ENCODE measurements around the gene APOBEC3F.
"Not testable (repeated sequence)": the region's sequence is repeated elsewhere in the genome, so short reads cannot be mapped to it uniquely, and the experiment has no call there.

Gene APOBEC3F

DNA sequence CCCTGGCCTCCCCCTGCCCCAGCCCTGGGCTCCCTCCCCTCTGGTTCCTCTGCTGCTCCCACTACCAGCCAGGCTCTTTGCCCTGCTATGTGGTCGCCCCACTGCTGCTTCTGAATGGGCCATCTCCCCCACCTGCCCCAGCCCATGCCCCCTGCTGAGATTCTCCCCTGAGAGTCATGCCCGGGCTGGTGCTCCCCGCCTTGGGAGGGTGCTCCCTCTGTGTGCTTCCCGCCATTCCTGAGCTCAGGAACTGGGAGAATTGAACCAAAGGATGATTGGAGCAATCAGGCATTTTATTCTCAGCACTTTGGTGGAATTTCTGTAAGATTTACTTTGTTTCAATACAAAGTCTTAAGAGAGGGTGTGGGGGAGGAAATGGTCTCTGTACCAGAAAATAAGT is 12.9 kb upstream of the APOBEC3F start:
- DNase-seq (ENCODE audit: low read depth): no peak

DNA sequence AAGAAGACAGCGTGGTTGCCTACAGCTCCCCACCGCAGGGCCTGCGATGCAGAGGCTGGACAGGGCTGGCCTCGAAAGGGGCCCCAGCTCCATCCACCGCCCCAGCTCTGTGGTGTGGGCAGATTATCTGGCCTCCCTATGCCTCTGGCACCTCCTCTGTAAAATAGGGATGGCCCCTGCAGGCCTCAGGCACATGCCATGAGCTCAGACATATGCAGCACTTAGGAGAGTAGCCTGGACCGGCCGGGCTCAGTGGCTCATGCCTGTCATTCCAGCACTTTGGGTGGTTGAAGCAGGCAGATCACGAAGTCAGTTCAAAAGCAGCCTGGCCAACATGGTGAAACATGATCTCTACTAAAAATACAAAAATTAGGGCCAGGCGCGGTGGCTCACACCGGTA is 12.4 kb upstream of the APOBEC3F start:
- no peak for DNase-seq (ENCODE audit: low read depth)

DNA sequence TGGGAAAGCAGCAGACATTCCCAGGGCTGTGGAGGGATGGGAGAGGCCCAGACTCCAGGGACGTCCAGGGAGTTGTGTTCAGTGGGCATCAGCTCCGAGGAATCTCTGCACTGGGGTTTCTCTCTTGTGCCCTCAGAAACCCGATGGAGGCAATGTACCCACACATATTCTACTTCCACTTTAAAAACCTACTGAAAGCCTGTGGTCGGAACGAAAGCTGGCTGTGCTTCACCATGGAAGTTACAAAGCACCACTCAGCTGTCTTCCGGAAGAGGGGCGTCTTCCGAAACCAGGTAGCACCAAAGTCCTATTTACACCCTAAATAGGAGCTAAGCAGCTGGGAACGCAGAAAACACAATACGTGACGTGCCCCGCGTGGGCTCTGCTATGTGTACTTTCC is 11.4 kb upstream of the APOBEC3F start:
- no peak for DNase-seq (ENCODE audit: low read depth)

DNA sequence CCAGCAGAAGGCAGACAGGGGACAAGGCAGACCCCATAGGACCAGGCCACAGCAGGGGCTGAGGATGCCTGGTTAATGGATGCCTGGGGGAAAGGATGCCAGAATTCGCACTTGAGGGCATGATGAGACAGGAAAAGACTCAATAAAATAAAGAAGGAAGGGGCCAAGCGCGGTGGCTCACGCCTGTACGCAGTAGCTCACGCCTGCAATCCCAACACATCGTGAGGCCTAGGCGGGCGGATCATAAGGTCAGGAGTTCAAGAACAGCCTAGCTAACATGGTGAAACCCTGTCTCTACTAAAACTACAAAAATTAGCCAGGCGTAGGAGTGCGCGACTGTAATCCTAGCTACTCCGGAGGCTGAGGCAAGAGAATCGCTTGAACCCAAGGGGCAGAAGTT is 10.0 kb upstream of the APOBEC3F start:
- DNase-seq (ENCODE audit: low read depth): no peak

DNA sequence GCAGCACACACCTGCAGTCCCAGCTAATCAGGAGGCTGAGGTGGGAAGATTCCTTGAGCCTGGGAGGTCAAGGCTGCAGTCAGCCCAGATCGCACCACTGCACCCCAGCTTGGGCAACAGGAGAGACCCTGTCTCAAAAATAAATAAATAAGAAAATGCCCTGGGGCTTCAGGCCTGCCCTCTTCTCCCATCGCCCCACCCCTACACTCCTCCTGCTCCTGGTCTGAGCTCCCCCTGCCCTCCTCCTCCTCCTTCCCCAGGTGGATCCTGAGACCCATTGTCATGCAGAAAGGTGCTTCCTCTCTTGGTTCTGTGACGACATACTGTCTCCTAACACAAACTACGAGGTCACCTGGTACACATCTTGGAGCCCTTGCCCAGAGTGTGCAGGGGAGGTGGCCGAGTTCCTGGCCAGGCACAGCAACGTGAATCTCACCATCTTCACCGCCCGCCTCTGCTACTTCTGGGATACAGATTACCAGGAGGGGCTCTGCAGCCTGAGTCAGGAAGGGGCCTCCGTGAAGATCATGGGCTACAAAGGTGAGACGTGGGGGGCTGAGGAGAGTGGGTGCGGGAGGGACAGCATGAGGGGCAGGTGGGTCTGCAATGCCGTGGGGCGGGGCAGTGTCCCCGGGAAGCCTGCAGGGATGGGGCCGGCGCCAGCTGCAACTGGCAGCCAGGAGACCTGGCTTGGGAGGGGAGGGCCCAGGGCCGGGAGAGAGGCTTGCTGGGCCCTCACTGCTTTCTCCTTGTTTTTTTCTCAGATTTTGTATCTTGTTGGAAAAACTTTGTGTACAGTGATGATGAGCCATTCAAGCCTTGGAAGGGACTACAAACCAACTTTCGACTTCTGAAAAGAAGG is 9.0 kb upstream of the APOBEC3F start:
- not testable (repeated sequence) for DNase-seq (ENCODE audit: low read depth)

DNA sequence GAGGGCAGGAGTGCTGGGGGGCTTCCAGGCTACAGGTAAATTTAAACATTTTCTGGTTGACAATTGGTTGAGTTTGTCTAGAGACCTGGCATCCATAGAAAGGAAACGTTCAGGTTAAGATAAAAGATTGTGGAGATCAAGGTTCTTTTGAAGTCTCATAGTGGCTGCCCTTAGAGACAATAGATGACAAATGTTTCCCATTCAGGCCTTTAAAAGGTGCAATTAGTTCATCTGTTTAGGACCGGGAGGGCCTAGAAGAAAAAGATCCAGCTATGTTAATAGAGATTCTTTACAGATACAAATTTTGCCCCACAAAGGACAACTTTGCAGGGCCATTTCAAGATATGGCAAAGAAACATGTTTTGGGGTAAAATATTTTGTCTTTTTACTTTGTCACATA is 3.6 kb upstream of the APOBEC3F start:
- not testable (repeated sequence) for DNase-seq (ENCODE audit: low read depth)

DNA sequence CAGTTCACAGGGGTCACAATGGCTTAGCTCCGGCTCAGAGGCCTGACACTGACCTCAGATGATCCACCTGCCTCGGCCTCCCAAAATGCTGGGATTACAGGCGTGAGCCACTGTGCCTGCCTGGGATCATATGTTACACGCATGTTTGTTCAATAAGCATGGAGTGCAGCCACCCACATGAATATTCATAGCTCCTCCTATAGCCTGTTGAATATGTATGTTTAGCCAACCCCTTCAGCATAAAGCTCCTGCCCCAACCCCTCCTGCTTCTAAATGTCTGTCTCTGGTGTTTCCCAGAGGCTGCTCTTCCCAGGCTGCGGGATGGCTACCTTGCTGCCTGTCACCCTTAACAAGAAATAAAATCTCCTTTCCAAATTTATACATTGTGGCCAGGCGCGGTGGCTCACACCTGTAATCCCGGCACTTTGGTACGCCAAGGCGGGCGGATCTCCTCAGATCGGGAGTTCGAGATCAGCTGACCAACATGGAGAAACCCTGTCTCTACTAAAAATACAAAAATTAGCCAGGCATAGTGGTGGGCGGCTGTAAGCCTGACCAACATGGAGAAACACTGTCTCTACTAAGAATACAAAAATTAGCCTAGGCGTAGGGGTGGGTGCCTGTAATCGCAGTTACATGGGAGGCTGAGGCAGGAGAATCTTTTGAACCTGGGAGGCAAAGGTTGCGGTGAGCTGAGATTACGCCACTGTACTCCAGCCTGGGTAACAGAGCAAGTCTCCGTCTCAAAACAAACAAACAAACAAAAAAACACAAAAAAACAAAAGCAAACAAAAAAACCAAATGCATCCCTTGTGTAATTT is 1.1 kb upstream of the APOBEC3F start:
- no peak for DNase-seq (ENCODE audit: low read depth)

DNA sequence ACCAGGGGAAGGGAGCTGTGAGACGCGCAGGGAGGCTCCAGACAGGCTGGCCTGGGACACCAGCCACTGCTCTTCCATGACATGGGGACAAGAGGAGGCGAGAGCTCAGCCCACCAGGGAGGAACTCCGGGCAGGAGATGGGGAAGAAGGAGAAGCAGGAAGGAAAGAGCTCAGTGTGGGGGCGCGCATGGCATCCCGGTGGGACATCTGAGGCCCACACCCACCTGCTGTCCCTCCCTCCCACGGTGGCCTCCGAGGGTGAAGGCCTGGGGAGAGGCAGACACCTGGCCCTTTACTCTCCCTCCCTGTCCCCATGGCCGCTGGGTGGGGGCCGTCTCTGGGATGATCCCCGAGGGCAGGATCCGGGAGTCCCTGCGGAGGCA is 518 bp upstream of the APOBEC3F start:
- not testable (repeated sequence) for DNase-seq (ENCODE audit: low read depth)

DNA sequence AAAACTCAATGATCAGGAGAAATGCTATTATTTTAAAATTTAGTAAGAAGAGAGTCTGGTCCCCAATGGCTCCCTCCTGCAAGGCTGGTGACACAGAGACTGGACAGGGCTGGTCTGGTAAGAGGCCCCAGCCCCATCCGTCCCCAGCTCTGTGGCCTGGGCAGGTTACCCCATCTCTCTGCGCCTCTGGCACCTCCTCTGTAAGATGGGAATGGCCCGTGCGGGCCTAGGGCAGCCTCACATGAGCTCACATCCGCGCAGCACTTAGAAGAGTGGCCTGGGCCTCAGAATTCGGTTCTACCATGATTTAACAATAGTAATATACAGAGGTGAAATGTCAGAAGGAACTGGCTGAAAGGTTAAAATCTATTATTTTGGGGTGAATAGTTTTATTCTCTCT is 1.2 kb downstream of the APOBEC3F start:
- DNase-seq (ENCODE audit: low read depth): no peak

DNA sequence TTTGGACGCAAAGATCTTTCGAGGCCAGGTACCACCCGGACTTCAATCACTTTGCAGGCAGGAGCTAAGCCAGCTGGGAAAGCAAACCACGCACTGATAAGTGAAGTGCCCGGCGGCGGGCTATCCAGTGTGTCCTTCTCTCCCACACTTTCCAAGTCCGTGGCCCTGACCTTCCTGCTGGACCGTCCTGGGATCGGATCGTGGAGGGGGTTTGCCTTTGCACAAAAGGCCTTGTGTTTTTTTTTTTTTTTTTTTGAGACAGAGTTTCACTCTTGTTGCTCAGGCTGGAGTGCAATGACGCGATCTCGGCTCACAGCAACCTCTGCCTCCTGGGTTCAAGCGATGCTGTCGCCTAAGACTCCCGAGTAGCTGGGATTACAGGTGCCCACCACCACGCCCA is 2.4 kb downstream of the APOBEC3F start:
- DNase-seq (ENCODE audit: low read depth): not testable (repeated sequence)

DNA sequence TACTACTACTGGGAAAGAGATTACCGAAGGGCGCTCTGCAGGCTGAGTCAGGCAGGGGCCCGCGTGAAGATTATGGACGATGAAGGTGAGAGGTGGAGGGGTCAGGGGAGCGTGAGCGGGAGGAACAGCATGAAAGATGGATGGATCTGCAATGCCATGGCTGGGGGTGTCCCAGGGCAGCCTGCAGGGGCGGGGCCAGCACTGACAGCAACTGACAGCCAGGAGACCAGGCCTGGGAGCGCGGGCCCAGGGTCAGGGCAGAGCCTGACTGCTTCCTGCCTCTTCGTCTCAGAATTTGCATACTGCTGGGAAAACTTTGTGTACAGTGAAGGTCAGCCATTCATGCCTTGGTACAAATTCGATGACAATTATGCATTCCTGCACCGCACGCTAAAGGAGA is 4.5 kb downstream of the APOBEC3F start:
- not testable (repeated sequence) for DNase-seq (ENCODE audit: low read depth)

DNA sequence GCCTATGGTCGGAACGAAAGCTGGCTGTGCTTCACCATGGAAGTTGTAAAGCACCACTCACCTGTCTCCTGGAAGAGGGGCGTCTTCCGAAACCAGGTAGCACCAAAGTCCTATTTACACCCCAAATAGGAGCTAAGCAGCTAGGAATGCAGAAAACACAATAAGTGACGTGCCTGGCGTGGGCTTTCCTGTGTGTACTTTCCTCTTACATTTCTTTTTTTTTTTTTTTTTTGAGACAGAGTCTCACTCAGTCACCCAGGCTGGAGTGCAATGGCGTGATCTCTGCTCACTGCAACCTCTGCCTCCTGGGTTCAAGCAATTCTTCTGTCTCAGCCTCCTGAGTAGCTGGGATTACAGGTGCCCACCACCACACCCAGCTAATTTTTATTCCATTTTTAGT is 8.8 kb downstream of the APOBEC3F start:
- DNase-seq (ENCODE audit: low read depth): not testable (repeated sequence)

DNA sequence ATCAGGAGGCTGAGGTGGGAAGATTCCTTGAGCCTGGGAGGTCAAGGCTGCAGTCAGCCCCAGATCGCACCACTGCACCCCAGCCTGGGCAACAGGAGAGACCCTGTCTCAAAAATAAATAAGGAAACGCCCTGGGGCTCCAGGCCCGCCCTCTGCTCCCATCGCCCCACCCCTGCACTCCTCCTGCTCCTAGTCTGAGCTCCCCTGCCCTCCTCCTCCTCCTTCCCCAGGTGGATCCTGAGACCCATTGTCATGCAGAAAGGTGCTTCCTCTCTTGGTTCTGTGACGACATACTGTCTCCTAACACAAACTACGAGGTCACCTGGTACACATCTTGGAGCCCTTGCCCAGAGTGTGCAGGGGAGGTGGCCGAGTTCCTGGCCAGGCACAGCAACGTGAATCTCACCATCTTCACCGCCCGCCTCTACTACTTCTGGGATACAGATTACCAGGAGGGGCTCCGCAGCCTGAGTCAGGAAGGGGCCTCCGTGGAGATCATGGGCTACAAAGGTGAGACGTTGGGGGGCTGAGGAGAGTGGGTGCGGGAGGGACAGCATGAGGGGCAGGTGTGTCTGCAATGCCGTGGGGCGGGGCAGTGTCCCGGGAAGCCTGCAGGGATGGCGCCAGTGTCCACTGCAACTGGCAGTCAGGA is 11.3 kb downstream of the APOBEC3F start:
- DNase-seq (ENCODE audit: low read depth): not testable (repeated sequence)

DNA sequence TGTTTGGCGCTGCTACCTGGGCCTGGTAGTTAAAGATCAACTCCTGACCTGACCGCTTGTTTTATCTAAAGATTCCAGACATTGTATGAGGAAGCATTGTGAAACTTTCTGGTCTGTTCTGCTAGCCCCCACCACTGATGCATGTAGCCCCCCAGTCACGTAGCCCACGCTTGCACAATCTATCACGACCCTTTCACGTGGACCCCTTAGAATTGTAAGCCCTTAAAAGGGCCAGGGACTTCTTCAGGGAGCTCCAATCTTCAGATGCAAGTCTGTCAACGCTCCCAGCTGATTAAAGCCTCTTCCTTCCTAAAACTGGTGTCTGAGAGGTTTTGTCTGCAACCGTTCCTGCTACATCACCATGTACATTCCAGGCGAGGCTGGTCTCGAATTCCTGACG is 15.0 kb downstream of the APOBEC3F start:
- no peak for DNase-seq (ENCODE audit: low read depth)

DNA sequence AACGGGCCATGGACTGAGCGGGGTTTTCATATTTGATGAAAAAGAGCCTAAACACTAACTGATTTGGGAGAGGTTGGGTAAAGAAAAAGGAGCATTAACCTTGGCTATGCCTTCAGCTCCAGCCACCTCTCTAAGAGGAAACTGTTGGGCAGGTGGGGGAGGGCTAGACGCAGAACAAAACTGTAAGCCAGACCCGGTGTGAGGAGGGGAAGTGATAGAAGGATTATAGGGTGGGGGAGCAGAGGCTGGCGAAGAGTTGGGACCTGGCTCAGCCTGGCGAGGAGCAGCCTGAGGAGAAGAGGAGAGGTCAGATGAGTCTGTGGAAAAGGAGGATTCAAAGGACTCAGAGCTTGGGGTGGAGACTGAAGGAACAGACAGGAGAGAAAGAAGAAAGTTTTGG is 20.6 kb downstream of the APOBEC3F start:
- DNase-seq (ENCODE audit: low read depth): not testable (repeated sequence)

DNA sequence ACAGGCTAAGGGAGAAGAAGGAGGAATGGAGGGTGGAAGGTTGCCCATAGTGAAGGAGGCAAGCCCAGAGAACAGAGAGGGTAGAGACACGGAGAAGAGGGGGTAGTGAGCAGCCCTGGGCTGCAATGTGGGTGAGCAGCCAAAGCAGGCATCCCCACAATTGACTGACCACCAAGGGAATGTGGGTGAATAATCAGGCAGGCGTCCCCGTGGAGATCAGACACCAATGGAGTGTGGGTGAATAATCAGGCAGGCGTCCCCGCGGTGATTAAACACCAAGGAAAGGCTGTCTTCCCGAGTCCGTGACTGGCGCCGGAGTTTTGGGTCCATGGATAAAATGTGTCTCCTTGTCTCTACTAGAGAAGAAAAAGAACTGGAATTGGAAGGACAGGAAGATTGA is 21.3 kb downstream of the APOBEC3F start:
- DNase-seq (ENCODE audit: low read depth): not testable (repeated sequence)

DNA sequence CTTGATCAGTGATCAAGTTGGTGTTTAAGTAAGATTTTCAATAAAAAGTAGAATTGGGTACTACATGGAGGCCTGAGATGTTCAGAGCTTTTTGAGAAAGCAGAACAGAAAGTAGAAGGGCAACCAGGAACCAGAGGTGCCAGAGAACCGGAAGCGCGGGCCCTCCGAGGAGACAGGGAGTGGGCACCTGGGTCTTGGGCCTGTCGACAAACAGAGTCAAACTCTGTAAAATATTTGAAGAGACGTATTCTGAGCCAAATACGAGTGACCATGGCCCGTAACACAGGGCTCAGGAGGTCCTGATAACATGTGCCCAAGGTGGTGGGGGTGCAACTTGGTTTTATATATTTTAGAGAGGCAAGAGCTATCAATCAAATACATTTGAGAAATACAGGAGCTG is 23.2 kb downstream of the APOBEC3F start:
- not testable (repeated sequence) for DNase-seq (ENCODE audit: low read depth)

DNA sequence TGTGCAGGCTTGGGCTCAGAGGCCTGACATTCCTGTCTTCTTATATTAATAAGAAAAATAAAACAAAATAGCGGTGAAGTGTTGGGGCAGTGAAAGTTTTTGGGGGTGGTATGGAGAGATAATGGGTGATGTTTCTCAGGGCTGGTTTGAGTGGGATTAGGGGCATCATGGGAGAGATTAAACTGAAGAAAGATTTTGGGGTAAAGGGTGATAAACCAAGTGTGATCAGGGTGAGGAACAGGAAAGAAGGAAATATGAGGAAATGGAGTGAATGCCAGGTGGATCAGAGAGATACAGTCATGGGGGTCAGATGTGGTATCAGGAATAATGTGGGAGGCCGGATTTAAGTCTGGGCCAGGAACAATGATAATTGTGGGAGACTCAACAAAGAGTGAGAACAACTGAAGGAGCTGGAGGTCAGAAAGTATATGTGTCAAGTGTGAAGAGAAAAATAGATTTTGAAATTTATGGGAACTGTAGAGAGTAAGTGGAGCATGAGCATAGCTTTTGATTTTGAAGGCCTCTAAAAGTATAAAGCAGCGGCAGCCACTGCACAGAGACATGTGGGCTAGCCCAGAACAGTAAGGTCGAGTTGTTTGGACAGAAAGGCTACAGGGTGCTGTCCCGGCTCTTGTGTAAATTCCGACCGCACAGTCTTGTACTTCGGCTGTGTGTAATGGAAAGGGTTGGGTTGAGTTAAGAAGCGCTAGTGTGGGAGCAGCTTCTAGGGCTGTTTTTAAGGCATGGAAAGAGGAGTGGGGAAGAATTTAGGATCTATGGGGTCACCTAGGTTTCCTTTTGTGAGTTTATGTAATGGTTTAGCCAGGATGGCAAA is 26.0 kb downstream of the APOBEC3F start:
- DNase-seq (ENCODE audit: low read depth): not testable (repeated sequence)

DNA sequence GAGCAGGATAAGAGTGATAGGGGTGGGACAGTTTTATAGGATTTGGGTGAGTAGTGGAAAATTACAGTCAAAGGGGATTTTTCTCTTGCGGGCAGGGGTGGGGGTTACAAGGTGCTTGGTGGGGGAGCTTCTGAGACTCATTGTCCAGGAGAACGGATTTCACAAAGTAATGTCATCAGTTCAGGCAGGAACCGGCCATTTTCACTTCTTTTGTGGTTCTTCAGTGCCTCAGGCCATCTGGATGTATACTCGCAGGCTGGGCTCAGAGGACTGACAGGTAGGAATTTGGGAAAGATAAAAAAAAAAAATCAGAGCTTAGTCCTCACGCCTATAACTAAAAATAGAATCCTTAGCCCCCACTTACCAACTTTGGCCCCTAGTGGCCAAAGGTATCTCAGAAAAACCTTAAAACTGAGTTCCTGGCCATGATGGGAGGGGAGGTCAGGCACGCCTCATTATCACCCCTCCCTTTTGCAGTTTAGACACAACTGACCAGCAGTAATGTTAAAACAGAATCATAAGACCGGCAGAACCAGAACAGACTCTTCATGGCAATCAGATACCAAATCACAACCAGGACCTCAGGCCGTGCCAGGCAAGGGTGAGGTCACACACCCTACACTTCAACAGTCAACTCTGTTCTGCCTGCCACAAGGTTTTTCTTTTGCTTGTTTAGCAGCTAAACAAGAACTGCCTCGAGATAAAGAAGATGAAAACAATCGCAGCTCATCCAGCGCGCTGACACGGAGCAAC is 27.5 kb downstream of the APOBEC3F start:
- no peak for DNase-seq (ENCODE audit: low read depth)

DNA sequence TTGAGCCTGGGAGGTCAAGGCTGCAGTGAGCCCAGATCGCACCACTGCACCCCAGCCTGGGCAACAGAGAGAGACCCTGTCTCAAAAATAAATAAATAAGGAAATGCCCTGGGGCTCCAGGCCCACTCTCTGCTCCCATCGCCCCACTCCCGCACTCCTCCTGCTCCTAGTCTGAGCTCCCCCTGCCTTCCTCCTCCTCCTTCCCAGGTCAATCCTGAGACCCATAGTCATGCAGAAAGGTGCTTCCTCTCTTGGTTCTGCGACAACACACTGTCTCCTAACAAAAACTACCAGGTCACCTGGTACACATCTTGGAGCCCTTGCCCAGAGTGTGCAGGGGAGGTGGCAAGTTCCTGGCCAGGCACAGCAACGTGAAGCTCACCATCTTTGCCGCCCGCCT is 29.5 kb downstream of the APOBEC3F start:
- DNase-seq (ENCODE audit: low read depth): no peak

DNA sequence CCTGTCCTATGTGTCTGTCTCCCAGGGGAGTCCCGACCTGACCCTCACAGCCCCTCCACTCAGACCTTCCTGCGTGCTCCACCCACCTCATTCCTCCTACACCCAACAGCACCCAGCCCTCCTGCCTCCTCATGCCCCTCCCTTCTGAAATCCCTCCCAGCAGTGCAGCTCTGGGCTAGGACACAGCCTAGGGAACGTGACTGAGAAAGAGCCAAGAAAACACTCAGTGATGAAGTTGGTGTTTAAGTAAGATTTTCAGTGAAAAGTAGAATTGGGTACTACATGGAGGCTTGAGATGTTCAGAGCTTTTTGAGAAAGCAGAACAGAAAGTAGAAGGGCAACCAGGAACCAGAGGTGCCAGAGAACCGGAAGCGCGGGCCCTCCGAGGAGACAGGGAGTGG is 31.9 kb downstream of the APOBEC3F start:
- DNase-seq (ENCODE audit: low read depth): not testable (repeated sequence)
